Hematopoietic multipotent progenitor cell treated with erythropoietin and hydrocortisone succinate and interleukin-3 and kit ligand, for 8 days (in vitro differentiated cells): ENCODE data around the gene LMO4.

ENCODE experiments used
- DNase-seq: peaks from one replicate; pipeline ENCODE4 v3.0.0-alpha.2; 2015

LMO4 gene

GRCh38 chr1:87328272-87329050, at the start of gene LMO4:
LMO4 (plus strand) TSS chr1:87328880; CDS start chr1:87332016, 3,136 bp downstream.
- peak; percentile 97 for DNase-seq

GRCh38 chr1:87279536-87279875, 49.2 kb upstream of the LMO4 start:
- no peak for DNase-seq

- DNase-seq, result peak; percentile 35
Observed at GRCh38 chr1:87279966-87280535, 48.6 kb upstream of the LMO4 start.

GRCh38 chr1:87284456-87285240, 44.0 kb upstream of the LMO4 start:
- DNase-seq, result peak; percentile 28

GRCh38 chr1:87291107-87291506, 37.6 kb upstream of the LMO4 start:
- DNase-seq, result no peak

- peak; percentile 71 for DNase-seq
Observed at GRCh38 chr1:87292684-87293493, 35.8 kb upstream of the LMO4 start.

GRCh38 chr1:87294633-87295032, 34.0 kb upstream of the LMO4 start:
- no peak for DNase-seq

- DNase-seq, result no peak
Observed at GRCh38 chr1:87295445-87296110, 33.1 kb upstream of the LMO4 start.

- DNase-seq, result no peak
Observed at GRCh38 chr1:87296206-87296605, 32.5 kb upstream of the LMO4 start.

- DNase-seq, result no peak
Observed at GRCh38 chr1:87299661-87300060, 29.0 kb upstream of the LMO4 start.

- no peak for DNase-seq
Observed at GRCh38 chr1:87300628-87301027, 28.1 kb upstream of the LMO4 start.

GRCh38 chr1:87305151-87305550, 23.5 kb upstream of the LMO4 start:
- DNase-seq, result peak; percentile 22

- DNase-seq, result no peak
Observed at GRCh38 chr1:87305762-87306161, 22.9 kb upstream of the LMO4 start.

- DNase-seq, result no peak
Observed at GRCh38 chr1:87307306-87307705, 21.4 kb upstream of the LMO4 start.

- no peak for DNase-seq
Observed at GRCh38 chr1:87307931-87308330, 20.7 kb upstream of the LMO4 start.

- DNase-seq, result no peak
Observed at GRCh38 chr1:87314091-87314490, 14.6 kb upstream of the LMO4 start.

GRCh38 chr1:87318056-87318650, 10.5 kb upstream of the LMO4 start:
- DNase-seq, result no peak

- DNase-seq, result no peak
Observed at GRCh38 chr1:87318806-87319205, 9.9 kb upstream of the LMO4 start.

GRCh38 chr1:87325982-87326738, 2.5 kb upstream of the LMO4 start:
- peak; percentile 70 for DNase-seq

GRCh38 chr1:87327376-87328271, 1.1 kb upstream of the LMO4 start:
- DNase-seq, result peak; percentile 13
